Neural cell (in vitro differentiated cells): ENCODE measurements around the gene GLB1L. TPM values are rescaled to one million over a fixed set of nuclear protein-coding genes. Genes with fewer than 3 reads are reported as not detected.

ENCODE experiments used
- H2AFZ ChIP-seq: fragments of 200-600, 300-800 bp; sonication (generic), shearing (Covaris generic); 2 replicates; pipeline ENCODE4 v1.6.0; 2014; ENCODE audit warnings: low read depth, mild to moderate bottlenecking, antibody characterized with exemption, low read length, moderate library complexity
- H3F3A ChIP-seq: fragments of 200-600 bp; shearing (Covaris generic); 2 replicates; pipeline ENCODE4 v1.6.1; 2016; ENCODE audit warnings: mild to moderate bottlenecking, moderate library complexity, mixed read lengths, antibody characterized with exemption, low read length; ENCODE audit not compliant: insufficient read depth, poor library complexity, severe bottlenecking
- H3K27ac ChIP-seq: fragments of 200-600, 300-800 bp; sonication (generic), shearing (Covaris generic); 2 replicates; pipeline ENCODE4 v1.5.1; 2014; ENCODE audit warnings: mild to moderate bottlenecking, low read length, moderate library complexity
- H3K27me3 ChIP-seq: fragments of 300-800, 200-600 bp; sonication (generic), shearing (Covaris generic); 2 replicates; pipeline ENCODE4 v1.6.0; 2014; ENCODE audit warnings: mild to moderate bottlenecking, low read depth, low read length, moderate library complexity; ENCODE audit not compliant: insufficient read depth
- H3K36me3 ChIP-seq: fragments of 300-800, 200-600 bp; sonication (generic), shearing (Covaris generic); 2 replicates; pipeline ENCODE4 v1.5.1; 2014; ENCODE audit warnings: mild to moderate bottlenecking, antibody characterized with exemption, low read length, moderate library complexity; ENCODE audit not compliant: insufficient read depth
- H3K4me2 ChIP-seq: fragments of 300-800, 200-600 bp; sonication (generic), shearing (Covaris generic); 2 replicates; pipeline ENCODE4 v1.6.0; 2014; ENCODE audit warnings: mild to moderate bottlenecking, low read length
- H3K4me3 ChIP-seq: fragments of 300-800, 200-600 bp; sonication (generic), shearing (Covaris generic); 2 replicates; pipeline ENCODE4 v1.5.1; 2014; ENCODE audit warnings: mild to moderate bottlenecking, low read length, moderate library complexity
- H3K79me2 ChIP-seq: fragments of 200-600 bp; shearing (Covaris generic); replicated peaks from 2 replicates; pipeline ENCODE4 v1.6.0; 2014; ENCODE audit warnings: mild to moderate bottlenecking, low read length, moderate library complexity; ENCODE audit not compliant: insufficient read depth
- H3K9ac ChIP-seq: fragments of 300-800, 200-600 bp; sonication (generic), shearing (Covaris generic); 2 replicates; pipeline ENCODE4 v1.6.1; 2016; ENCODE audit warnings: mild to moderate bottlenecking, low read length, mixed read lengths
- H3K9me2 ChIP-seq: fragments of 200-600 bp; shearing (Covaris generic); 2 replicates; pipeline ENCODE4 v1.6.1; 2016; ENCODE audit warnings: mild to moderate bottlenecking, low read length, mixed read lengths; ENCODE audit not compliant: insufficient read depth
- H3K9me3 ChIP-seq: fragments of 200-600, 300-800 bp; sonication (generic), shearing (Covaris generic); 2 replicates; pipeline ENCODE4 v1.6.1; 2016; ENCODE audit warnings: mild to moderate bottlenecking, mixed run types, low read length, moderate library complexity, mixed read lengths
- H4K20me1 ChIP-seq: fragments of 200-600 bp; shearing (Covaris generic); 2 replicates; pipeline ENCODE4 v1.6.1; 2016; ENCODE audit warnings: mild to moderate bottlenecking, mixed run types; ENCODE audit not compliant: insufficient read depth
- EP300 ChIP-seq: fragments of 450-650 bp; conservative IDR thresholded peaks from 2 replicates; pipeline ENCODE4 v1.6.1; 2014; ENCODE audit warnings: antibody characterized with exemption, mild to moderate bottlenecking, moderate library complexity; ENCODE audit not compliant: poor library complexity, severe bottlenecking
- EZH2 ChIP-seq: fragments of 200-600, 300-800 bp; shearing (Covaris generic), sonication (generic); IDR thresholded peaks from 2 replicates; pipeline ENCODE4 v1.6.1; 2014; ENCODE audit warnings: antibody characterized with exemption, low read length, borderline replicate concordance, mild to moderate bottlenecking; ENCODE audit not compliant: insufficient read depth, poor library complexity, severe bottlenecking
- MXI1 ChIP-seq: fragments of 450-650 bp; conservative IDR thresholded peaks from 2 replicates; pipeline ENCODE4 v1.6.1; 2014; ENCODE audit warnings: antibody characterized with exemption, mild to moderate bottlenecking; ENCODE audit not compliant: poor library complexity, severe bottlenecking
- POLR2AphosphoS5 ChIP-seq: IDR thresholded peaks from 2 replicates; pipeline ENCODE4 v1.6.1; 2012
- RAD21 ChIP-seq: fragments of 450-650 bp; conservative IDR thresholded peaks from 2 replicates; pipeline ENCODE4 v1.6.1; 2014; ENCODE audit warnings: antibody characterized with exemption, mild to moderate bottlenecking, moderate library complexity
- SMC3 ChIP-seq: fragments of 450-650 bp; conservative IDR thresholded peaks from 2 replicates; pipeline ENCODE4 v1.6.1; 2014; ENCODE audit warnings: antibody characterized with exemption, mild to moderate bottlenecking, moderate library complexity; ENCODE audit not compliant: poor library complexity
- TAF1 ChIP-seq: IDR thresholded peaks from 2 replicates; pipeline ENCODE4 v1.6.1; 2012; ENCODE audit warnings: low read depth
- polyA plus RNA-seq: library from polyadenylated mRNA; depleted of rRNA; stranded (reverse); fragments of >200 nt; gene quantifications from 2 replicates; pipeline ENCODE4 v1.2.3, GENCODE V29; 2014
- TF ChIP-seq, protein P1 (sequence below): IDR thresholded peaks from 2 replicates; pipeline ENCODE4 v1.6.1; 2012; ENCODE audit warnings: borderline replicate concordance
- TF ChIP-seq, protein P2 (sequence below): fragments of 450-650 bp; IDR thresholded peaks from 2 replicates; pipeline ENCODE4 v1.5.1; 2014; ENCODE audit warnings: antibody characterized with exemption, mild to moderate bottlenecking, moderate library complexity; ENCODE audit not compliant: poor library complexity, severe bottlenecking

Gene GLB1L
- polyA plus RNA-seq, 1 donor from 2014 or later = 12.9 TPM

DNA sequence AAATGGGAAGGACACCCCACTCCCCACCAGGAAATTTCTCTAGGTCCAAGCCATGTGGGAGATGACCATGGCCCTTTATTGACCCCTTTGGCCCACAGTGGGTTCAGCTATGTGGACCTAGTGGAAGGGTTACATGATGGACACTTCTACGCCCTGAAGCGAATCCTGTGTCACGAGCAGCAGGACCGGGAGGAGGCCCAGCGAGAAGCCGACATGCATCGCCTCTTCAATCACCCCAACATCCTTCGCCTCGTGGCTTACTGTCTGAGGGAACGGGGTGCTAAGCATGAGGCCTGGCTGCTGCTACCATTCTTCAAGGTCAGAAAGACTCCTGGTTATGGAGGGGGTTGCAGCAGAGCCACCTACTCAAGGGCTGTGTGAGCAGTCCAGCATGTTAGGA is 1.3 kb upstream of the GLB1L start:
- Histone ChIP-seq H3K9me2 (no peaks in the 10 kb centered on the region), H3K27me3 (peaks cover 3% of the 10 kb centered on the region), H3K36me3 (peaks cover 8% of the 10 kb centered on the region), H3K4me2 (no peak overlapping the region), H3K9me3 (no peaks in the 10 kb centered on the region), H3K79me2 (peaks cover 12% of the 10 kb centered on the region), H3K4me3 (peak overlapping the region; percentile 85), H4K20me1 (no peaks in the 10 kb centered on the region), H2AFZ (no peak overlapping the region), H3K9ac (peak overlapping the region; percentile 97), H3K27ac (no peak overlapping the region), H3F3A (no peaks in the 10 kb centered on the region)
- TF ChIP-seq MXI1 (no peak), EZH2 (no peak)

DNA sequence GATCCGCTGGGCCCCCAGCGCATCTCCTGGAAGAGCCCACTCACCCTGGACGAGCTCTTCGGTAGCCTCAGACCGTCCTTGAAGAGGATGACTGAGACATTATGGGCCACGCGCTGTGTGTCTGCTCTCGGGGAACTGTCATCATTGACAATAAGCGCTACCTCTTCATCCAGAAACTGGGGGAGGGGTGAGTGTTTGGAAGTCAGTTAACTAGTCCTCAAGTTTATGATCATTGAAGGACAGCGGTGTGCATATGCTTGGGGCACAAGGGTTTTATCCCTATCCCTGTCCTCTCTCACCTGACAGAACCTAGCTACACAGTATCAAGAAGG is 621 bp upstream of the GLB1L start:
- Histone ChIP-seq H2AFZ (peak overlapping the region; percentile 81), H3K27ac (peak overlapping the region; percentile 81), H3K4me3 (peak overlapping the region; percentile 85)

DNA sequence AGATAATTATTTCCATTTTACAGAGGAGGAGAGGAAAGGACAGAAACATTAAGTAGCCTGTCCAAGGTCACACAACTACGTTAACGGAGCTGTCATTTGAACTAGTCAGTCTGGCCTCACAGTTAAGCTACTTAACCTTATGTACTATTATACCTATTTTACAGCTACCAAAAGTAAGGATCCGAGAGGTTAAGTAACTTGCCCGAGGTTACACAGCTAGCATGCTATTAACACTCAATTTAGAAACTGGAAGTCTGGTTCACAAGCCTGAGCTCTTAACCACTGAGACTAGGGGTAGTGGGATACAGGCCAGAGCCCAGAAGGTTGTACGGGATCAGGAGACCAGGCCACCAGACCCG is 476 bp downstream of the GLB1L start:
- peak overlapping the region; percentile 97 for H3K9ac ChIP-seq

More for the DNA sequence above, 621 bp upstream of the GLB1L start:
- no peaks in the 10 kb centered on the region for H3K9me2 ChIP-seq
- TF ChIP-seq TAF1 = no peak
- no peak for TF ChIP-seq RAD21
- no peak for TF ChIP-seq EZH2
- TF ChIP-seq, protein P1, sequence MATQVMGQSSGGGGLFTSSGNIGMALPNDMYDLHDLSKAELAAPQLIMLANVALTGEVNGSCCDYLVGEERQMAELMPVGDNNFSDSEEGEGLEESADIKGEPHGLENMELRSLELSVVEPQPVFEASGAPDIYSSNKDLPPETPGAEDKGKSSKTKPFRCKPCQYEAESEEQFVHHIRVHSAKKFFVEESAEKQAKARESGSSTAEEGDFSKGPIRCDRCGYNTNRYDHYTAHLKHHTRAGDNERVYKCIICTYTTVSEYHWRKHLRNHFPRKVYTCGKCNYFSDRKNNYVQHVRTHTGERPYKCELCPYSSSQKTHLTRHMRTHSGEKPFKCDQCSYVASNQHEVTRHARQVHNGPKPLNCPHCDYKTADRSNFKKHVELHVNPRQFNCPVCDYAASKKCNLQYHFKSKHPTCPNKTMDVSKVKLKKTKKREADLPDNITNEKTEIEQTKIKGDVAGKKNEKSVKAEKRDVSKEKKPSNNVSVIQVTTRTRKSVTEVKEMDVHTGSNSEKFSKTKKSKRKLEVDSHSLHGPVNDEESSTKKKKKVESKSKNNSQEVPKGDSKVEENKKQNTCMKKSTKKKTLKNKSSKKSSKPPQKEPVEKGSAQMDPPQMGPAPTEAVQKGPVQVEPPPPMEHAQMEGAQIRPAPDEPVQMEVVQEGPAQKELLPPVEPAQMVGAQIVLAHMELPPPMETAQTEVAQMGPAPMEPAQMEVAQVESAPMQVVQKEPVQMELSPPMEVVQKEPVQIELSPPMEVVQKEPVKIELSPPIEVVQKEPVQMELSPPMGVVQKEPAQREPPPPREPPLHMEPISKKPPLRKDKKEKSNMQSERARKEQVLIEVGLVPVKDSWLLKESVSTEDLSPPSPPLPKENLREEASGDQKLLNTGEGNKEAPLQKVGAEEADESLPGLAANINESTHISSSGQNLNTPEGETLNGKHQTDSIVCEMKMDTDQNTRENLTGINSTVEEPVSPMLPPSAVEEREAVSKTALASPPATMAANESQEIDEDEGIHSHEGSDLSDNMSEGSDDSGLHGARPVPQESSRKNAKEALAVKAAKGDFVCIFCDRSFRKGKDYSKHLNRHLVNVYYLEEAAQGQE = no peak
- TF ChIP-seq EP300 = no peak
- no peak for TF ChIP-seq MXI1
- no peaks in the 10 kb centered on the region for H3K27me3 ChIP-seq
- H3K36me3 ChIP-seq = peaks cover 8% of the 10 kb centered on the region
- no peaks in the 10 kb centered on the region for H3K9me3 ChIP-seq
- H3F3A ChIP-seq = no peaks in the 10 kb centered on the region
- H3K79me2 ChIP-seq = peaks cover 12% of the 10 kb centered on the region
- peak overlapping the region; percentile 97 for H3K9ac ChIP-seq
- peak overlapping the region; percentile 99 for H3K4me2 ChIP-seq
- no peaks in the 10 kb centered on the region for H4K20me1 ChIP-seq

DNA sequence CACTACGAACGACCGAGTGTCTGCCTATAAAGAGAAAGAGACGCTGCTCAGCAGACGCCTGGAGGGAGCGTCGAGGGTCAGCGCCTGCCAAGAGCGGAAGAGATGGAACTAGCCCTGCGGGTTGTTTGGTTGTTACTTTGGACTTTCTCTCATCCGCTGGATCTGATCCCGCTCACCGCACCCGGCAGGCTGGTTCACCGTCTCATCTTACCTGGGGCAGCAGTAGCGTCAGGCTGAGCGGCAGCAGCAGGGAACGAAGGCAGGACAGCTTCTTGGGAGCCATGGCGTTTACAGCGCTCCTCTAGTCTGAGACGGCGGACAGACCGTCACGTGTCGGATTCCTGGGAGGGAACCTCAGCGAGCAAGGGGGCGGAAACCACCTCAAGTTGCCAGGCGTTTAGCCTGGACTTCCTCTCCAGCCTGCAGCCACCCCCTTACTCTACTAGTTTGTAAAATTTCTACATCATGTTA is 1.9 kb downstream of the GLB1L start:
- Histone ChIP-seq H2AFZ (no peak overlapping the region), H3K36me3 (peaks cover 8% of the 10 kb centered on the region), H3K27me3 (no peaks in the 10 kb centered on the region), H3K27ac (no peak overlapping the region), H4K20me1 (no peaks in the 10 kb centered on the region), H3K9me2 (no peaks in the 10 kb centered on the region), H3K9ac (no peak overlapping the region), H3K79me2 (peaks cover 12% of the 10 kb centered on the region), H3K4me3 (no peak overlapping the region), H3K4me2 (no peak overlapping the region), H3F3A (no peaks in the 10 kb centered on the region), H3K9me3 (no peaks in the 10 kb centered on the region)
- TF ChIP-seq SMC3 (no peak), RAD21 (no peak), TAF1 (no peak), MXI1 (no peak), EZH2 (no peak), EP300 (no peak), POLR2AphosphoS5 (no peak)
- TF ChIP-seq, protein P2, sequence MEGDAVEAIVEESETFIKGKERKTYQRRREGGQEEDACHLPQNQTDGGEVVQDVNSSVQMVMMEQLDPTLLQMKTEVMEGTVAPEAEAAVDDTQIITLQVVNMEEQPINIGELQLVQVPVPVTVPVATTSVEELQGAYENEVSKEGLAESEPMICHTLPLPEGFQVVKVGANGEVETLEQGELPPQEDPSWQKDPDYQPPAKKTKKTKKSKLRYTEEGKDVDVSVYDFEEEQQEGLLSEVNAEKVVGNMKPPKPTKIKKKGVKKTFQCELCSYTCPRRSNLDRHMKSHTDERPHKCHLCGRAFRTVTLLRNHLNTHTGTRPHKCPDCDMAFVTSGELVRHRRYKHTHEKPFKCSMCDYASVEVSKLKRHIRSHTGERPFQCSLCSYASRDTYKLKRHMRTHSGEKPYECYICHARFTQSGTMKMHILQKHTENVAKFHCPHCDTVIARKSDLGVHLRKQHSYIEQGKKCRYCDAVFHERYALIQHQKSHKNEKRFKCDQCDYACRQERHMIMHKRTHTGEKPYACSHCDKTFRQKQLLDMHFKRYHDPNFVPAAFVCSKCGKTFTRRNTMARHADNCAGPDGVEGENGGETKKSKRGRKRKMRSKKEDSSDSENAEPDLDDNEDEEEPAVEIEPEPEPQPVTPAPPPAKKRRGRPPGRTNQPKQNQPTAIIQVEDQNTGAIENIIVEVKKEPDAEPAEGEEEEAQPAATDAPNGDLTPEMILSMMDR = no peak
- TF ChIP-seq, protein P1 = no peak

More for the DNA sequence above, 476 bp downstream of the GLB1L start:
- Histone ChIP-seq H3K4me2 (peak overlapping the region; percentile 94), H3K79me2 (peaks cover 12% of the 10 kb centered on the region), H3K36me3 (peaks cover 8% of the 10 kb centered on the region), H3F3A (no peaks in the 10 kb centered on the region), H4K20me1 (no peaks in the 10 kb centered on the region), H3K27ac (peak overlapping the region; percentile 81), H3K9me2 (no peaks in the 10 kb centered on the region), H3K9me3 (no peaks in the 10 kb centered on the region), H2AFZ (peak overlapping the region; percentile 81), H3K27me3 (no peaks in the 10 kb centered on the region), H3K4me3 (peak overlapping the region; percentile 85)
- no peak for TF ChIP-seq POLR2AphosphoS5
- no peak for TF ChIP-seq EP300
- no peak for TF ChIP-seq MXI1
